ENCODE data around the gene CCDC92. TPM values are rescaled to one million over a fixed set of nuclear protein-coding genes. Genes with fewer than 3 reads are reported as not detected.

CCDC92 gene
- total and polyA plus RNA-seq, 2 donors (not counting 1 experiment from before 2014, with no cell fraction given) = 26.6 to 36.2 TPM

DNA sequence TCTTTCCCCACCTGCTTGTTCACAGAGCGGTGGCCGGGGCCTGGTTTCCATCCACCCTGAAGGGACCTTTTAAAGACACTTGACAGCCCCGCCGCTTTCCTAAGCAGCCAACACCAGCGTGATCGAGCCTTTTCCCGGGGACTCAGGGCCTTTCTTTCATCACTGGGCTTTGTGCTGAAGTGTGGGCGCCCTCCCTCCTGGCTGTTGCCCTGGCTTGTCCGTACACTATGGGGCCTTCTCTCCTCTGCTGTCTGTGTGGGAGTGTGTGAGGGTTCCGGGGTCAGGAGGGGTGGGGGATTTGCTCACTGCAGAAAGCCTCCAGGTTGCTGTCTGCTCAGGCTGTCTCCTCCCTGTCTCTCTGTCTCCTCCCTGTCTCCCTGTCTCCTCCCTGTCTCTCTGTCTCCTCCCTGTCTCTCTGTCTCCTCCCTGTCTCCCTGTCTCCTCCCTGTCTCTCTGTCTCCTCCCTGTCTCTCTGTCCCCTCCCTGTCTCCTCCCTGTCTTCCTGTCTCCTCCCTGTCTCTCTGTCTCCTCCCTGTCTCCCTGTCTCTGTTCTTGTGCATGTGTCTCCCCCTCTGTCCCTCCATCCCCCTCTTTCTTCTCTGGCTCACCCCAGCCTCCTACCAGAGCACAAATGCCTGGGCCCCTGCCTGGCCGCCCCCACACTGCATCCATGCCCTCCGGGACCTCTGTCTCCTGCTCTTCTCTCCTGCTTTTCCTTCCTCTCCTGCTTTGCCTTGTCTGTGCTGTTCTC is 64.7 kb downstream of the CCDC92 start:
- Histone ChIP-seq H3K36me3 (replicated peaks in 1 of 2; ENCODE audit: control extremely low read depth in 1 of 2, control insufficient read depth in 1 of 2, extremely low read depth in 1 of 2, insufficient read depth in 2 of 2, low read length in 1 of 2) (no peaks in the 10 kb centered on the region), H3K4me1 (ENCODE audit: control insufficient read depth in 2 of 2, insufficient read depth in 2 of 2, low read length in 2 of 2) (no peaks in the 10 kb centered on the region), H2AFZ (ENCODE audit: insufficient read depth, low read depth, low read length, poor library complexity, severe bottlenecking) (no peak overlapping the region), H3K4me2 (replicated peaks; ENCODE audit: low read depth, low read length, poor library complexity, severe bottlenecking) (no peak overlapping the region), H3K27ac (ENCODE audit: low read length in 2 of 2) (no peak overlapping the region), H3K9me3 (ENCODE audit: control extremely low read depth in 1 of 3, control insufficient read depth in 2 of 3, insufficient read depth in 1 of 3, low read length in 2 of 3) (no peaks in the 10 kb centered on the region), H4K20me1 (ENCODE audit: control insufficient read depth, insufficient read depth, low read length, poor library complexity, severe bottlenecking) (no peaks in the 10 kb centered on the region), H3K79me2 (ENCODE audit: control insufficient read depth, insufficient read depth, low read length) (no peaks in the 10 kb centered on the region), H3K27me3 (replicated peaks in 1 of 4; ENCODE audit: control extremely low read depth in 1 of 4, control insufficient read depth in 3 of 4, insufficient read depth in 4 of 4, low read length in 3 of 4) (no peaks in the 10 kb centered on the region), H3K4me3 (ENCODE audit: control extremely low read depth in 1 of 5, extremely low read depth in 1 of 5, insufficient read depth in 1 of 5, low read depth in 2 of 5, low read length in 4 of 5) (no peak overlapping the region), H3K9ac (ENCODE audit: low read length) (no peak overlapping the region)
- no peaks in the 10 kb centered on the region for H3K9me3 Mint-ChIP-seq (ENCODE audit: insufficient read depth)
- CTCF ChIA-PET = no interaction called here
- intact Hi-C loops (cut with micrococcal nuclease) = loop anchor here (5.0 kb wide), 1 partner anchor 864 kb away; no protein-coding TSS in a partner anchor
- H3K4me3 Mint-ChIP-seq = no peak overlapping the region
- ATAC-seq (ENCODE audit: low read depth) (no peak), DNase-seq (no peak)
- POLR2A ChIA-PET = no interaction called here
- WGBS (ENCODE audit: insufficient coverage) = 94% methylated on average over 10 of the region's 12 CpGs
- no peak overlapping the region for H3K27ac Mint-ChIP-seq
- peaks cover 4% of the 10 kb centered on the region for H3K27me3 Mint-ChIP-seq
- TF ChIP-seq EZH2 (IDR thresholded peaks at IDR 0.05; ENCODE audit: borderline replicate concordance, insufficient read depth, low read depth, low read length, poor library complexity, severe bottlenecking) = no peak
- TF ChIP-seq, protein P1, sequence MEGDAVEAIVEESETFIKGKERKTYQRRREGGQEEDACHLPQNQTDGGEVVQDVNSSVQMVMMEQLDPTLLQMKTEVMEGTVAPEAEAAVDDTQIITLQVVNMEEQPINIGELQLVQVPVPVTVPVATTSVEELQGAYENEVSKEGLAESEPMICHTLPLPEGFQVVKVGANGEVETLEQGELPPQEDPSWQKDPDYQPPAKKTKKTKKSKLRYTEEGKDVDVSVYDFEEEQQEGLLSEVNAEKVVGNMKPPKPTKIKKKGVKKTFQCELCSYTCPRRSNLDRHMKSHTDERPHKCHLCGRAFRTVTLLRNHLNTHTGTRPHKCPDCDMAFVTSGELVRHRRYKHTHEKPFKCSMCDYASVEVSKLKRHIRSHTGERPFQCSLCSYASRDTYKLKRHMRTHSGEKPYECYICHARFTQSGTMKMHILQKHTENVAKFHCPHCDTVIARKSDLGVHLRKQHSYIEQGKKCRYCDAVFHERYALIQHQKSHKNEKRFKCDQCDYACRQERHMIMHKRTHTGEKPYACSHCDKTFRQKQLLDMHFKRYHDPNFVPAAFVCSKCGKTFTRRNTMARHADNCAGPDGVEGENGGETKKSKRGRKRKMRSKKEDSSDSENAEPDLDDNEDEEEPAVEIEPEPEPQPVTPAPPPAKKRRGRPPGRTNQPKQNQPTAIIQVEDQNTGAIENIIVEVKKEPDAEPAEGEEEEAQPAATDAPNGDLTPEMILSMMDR (IDR thresholded peaks at IDR 0.05) = no peak
- H3K4me1 Mint-ChIP-seq = peaks cover 4% of the 10 kb centered on the region

- Histone ChIP-seq H3K27me3 (replicated peaks in 1 of 4; ENCODE audit: control extremely low read depth in 1 of 4, control insufficient read depth in 3 of 4, insufficient read depth in 4 of 4, low read length in 3 of 4) (peaks cover 0 to 2% (median 0%) of the 10 kb centered on the region in 4 experiments), H3K4me2 (replicated peaks; ENCODE audit: low read depth, low read length, poor library complexity, severe bottlenecking) (no peak overlapping the region), H3K9me3 (ENCODE audit: control extremely low read depth in 1 of 3, control insufficient read depth in 2 of 3, insufficient read depth in 1 of 3, low read length in 2 of 3) (no peaks in the 10 kb centered on the region), H3K9ac (ENCODE audit: low read length) (no peak overlapping the region), H4K20me1 (ENCODE audit: control insufficient read depth, insufficient read depth, low read length, poor library complexity, severe bottlenecking) (no peaks in the 10 kb centered on the region), H3K4me1 (ENCODE audit: control insufficient read depth in 2 of 2, insufficient read depth in 2 of 2, low read length in 2 of 2) (no peaks in the 10 kb centered on the region), H3K27ac (ENCODE audit: low read length in 2 of 2) (no peak overlapping the region), H2AFZ (ENCODE audit: insufficient read depth, low read depth, low read length, poor library complexity, severe bottlenecking) (no peak overlapping the region), H3K36me3 (replicated peaks in 1 of 2; ENCODE audit: control extremely low read depth in 1 of 2, control insufficient read depth in 1 of 2, extremely low read depth in 1 of 2, insufficient read depth in 2 of 2, low read length in 1 of 2) (no peaks in the 10 kb centered on the region), H3K4me3 (ENCODE audit: control extremely low read depth in 1 of 5, extremely low read depth in 1 of 5, insufficient read depth in 1 of 5, low read depth in 2 of 5, low read length in 4 of 5) (no peak overlapping the region), H3K79me2 (ENCODE audit: control insufficient read depth, insufficient read depth, low read length) (no peaks in the 10 kb centered on the region)
- no peaks in the 10 kb centered on the region for H3K9me3 Mint-ChIP-seq (ENCODE audit: insufficient read depth)
- ChIA-PET POLR2A (no interaction called here), CTCF (interaction anchor here (4.1 kb wide), 1 partner anchor 77 kb away, joined by 72 read pairs; no protein-coding TSS in a partner anchor)
- peaks cover 4% of the 10 kb centered on the region for H3K4me1 Mint-ChIP-seq
- no peak overlapping the region for H3K4me3 Mint-ChIP-seq
- DNase-seq (no peak), ATAC-seq (ENCODE audit: low read depth) (no peak)
- intact Hi-C loops (cut with micrococcal nuclease) = loop anchor here (5.0 kb wide), 1 partner anchor 865 kb away; no protein-coding TSS in a partner anchor
- no peak overlapping the region for H3K27ac Mint-ChIP-seq
- TF ChIP-seq, protein P1 (IDR thresholded peaks at IDR 0.05) = no peak
- no peak for TF ChIP-seq EZH2 (IDR thresholded peaks at IDR 0.05; ENCODE audit: borderline replicate concordance, insufficient read depth, low read depth, low read length, poor library complexity, severe bottlenecking)
- 100% methylated on average over 3 of the region's 7 CpGs for WGBS (ENCODE audit: insufficient coverage)
- peaks cover 13% of the 10 kb centered on the region for H3K27me3 Mint-ChIP-seq
These were observed 65.8 kb downstream of the CCDC92 start for GRCh38 chr12:123906711-123907420.
